HG02678 (cell line): Measurements from ENCODE around the gene IGSF21.
"Not testable (repeated sequence)": the region's sequence is repeated elsewhere in the genome, so short reads cannot be mapped to it uniquely, and the experiment has no call there.

Experiments
- ATAC-seq: cut with Tn5 transposase; IDR thresholded peaks from one replicate; pipeline ENCODE4 v1.9.1; 2021; ENCODE audit warnings: mild to moderate bottlenecking, moderate library complexity; ENCODE audit not compliant: unreplicated experiment

IGSF21 gene

GRCh38 chr1:18352636-18353265, 245.2 kb downstream of the IGSF21 start:
- no peak for ATAC-seq

- no peak for ATAC-seq
These were observed 245.9 kb downstream of the IGSF21 start for GRCh38 chr1:18353528-18353927.

GRCh38 chr1:18353992-18354391, 246.4 kb downstream of the IGSF21 start:
- ATAC-seq, result no peak

- no peak for ATAC-seq
These were observed 247.0 kb downstream of the IGSF21 start for GRCh38 chr1:18354612-18355011.

GRCh38 chr1:18357622-18358230, 250.1 kb downstream of the IGSF21 start:
- no peak for ATAC-seq

- ATAC-seq, result no peak
These were observed 251.0 kb downstream of the IGSF21 start for GRCh38 chr1:18358600-18358999.

GRCh38 chr1:18360251-18360650, 252.7 kb downstream of the IGSF21 start:
- no peak for ATAC-seq

GRCh38 chr1:18362150-18362549, 254.6 kb downstream of the IGSF21 start:
- no peak for ATAC-seq

- ATAC-seq, result no peak
These were observed 255.8 kb downstream of the IGSF21 start for GRCh38 chr1:18363436-18363835.

- ATAC-seq, result no peak
These were observed 257.6 kb downstream of the IGSF21 start for GRCh38 chr1:18365099-18365705.

GRCh38 chr1:18372505-18372904, 264.9 kb downstream of the IGSF21 start:
- not testable (repeated sequence) for ATAC-seq

GRCh38 chr1:18373151-18373550, 265.6 kb downstream of the IGSF21 start:
- no peak for ATAC-seq

GRCh38 chr1:18373882-18374493, 266.4 kb downstream of the IGSF21 start:
- no peak for ATAC-seq

- ATAC-seq, result no peak
These were observed 269.1 kb downstream of the IGSF21 start for GRCh38 chr1:18376661-18377060.

GRCh38 chr1:18380288-18380687, 272.7 kb downstream of the IGSF21 start:
- no peak for ATAC-seq

- ATAC-seq, result no peak
These were observed 276.5 kb downstream of the IGSF21 start for GRCh38 chr1:18384059-18384458.

- no peak for ATAC-seq
These were observed 276.9 kb downstream of the IGSF21 start for GRCh38 chr1:18384471-18384870.

GRCh38 chr1:18385239-18385790, 277.7 kb downstream of the IGSF21 start:
- ATAC-seq, result no peak

- no peak for ATAC-seq
These were observed 279.0 kb downstream of the IGSF21 start for GRCh38 chr1:18386591-18386990.

GRCh38 chr1:18387307-18387706, 279.7 kb downstream of the IGSF21 start:
- no peak for ATAC-seq

GRCh38 chr1:18390953-18391352, 283.4 kb downstream of the IGSF21 start:
- no peak for ATAC-seq
